H9 (cell line): Measurements from ENCODE around the gene IGLL1. TPM values are rescaled to one million over a fixed set of nuclear protein-coding genes. Genes with fewer than 3 reads are reported as not detected.

Experiments used
- DNase-seq: peaks from one replicate; pipeline ENCODE4 v3.0.0-alpha.2; 2017
- H2AFZ ChIP-seq: one replicate; pipeline ENCODE4 v1.6.1; 2013; ENCODE audit warnings: mild to moderate bottlenecking, low read length, control low read depth, moderate library complexity
- H2AK5ac ChIP-seq: 2 replicates; pipeline ENCODE4 v1.6.1; 2013; ENCODE audit warnings: low read length, control low read depth, mixed read lengths; ENCODE audit not compliant: insufficient read length
- H2BK120ac ChIP-seq: one replicate; pipeline ENCODE4 v1.6.1; 2013; ENCODE audit warnings: low read depth, mild to moderate bottlenecking, low read length, control low read depth, inconsistent platforms; ENCODE audit not compliant: poor library complexity, severe bottlenecking
- H2BK12ac ChIP-seq: 2 replicates; pipeline ENCODE4 v1.6.1; 2013; ENCODE audit warnings: low read length, control low read depth, mixed read lengths, low read depth; ENCODE audit not compliant: insufficient read length
- H2BK15ac ChIP-seq: 2 replicates; pipeline ENCODE4 v1.6.1; 2013; ENCODE audit warnings: low read depth, low read length, control low read depth
- H2BK20ac ChIP-seq: one replicate; pipeline ENCODE4 v1.6.1; 2013; ENCODE audit warnings: low read depth, mild to moderate bottlenecking, low read length, control low read depth, inconsistent platforms; ENCODE audit not compliant: poor library complexity, severe bottlenecking
- H2BK5ac ChIP-seq: 2 replicates; pipeline ENCODE4 v1.6.1; 2013; ENCODE audit warnings: low read length, control low read depth, mixed read lengths; ENCODE audit not compliant: insufficient read length
- H3K14ac ChIP-seq: 2 replicates; pipeline ENCODE4 v1.6.1; 2013; ENCODE audit warnings: low read length, control low read depth; ENCODE audit not compliant: insufficient read depth
- H3K18ac ChIP-seq: 2 replicates; pipeline ENCODE4 v1.6.1; 2013; ENCODE audit warnings: low read depth, mild to moderate bottlenecking, mixed read lengths, low read length, control low read depth; ENCODE audit not compliant: insufficient read length
- H3K23ac ChIP-seq: 2 replicates; pipeline ENCODE4 v1.6.1; 2013; ENCODE audit warnings: low read length, control low read depth, mixed read lengths, low read depth; ENCODE audit not compliant: insufficient read length
- H3K23me2 ChIP-seq: 2 replicates; pipeline ENCODE4 v1.6.1; 2013; ENCODE audit warnings: low read depth, mild to moderate bottlenecking, mixed read lengths, low read length, control low read depth; ENCODE audit not compliant: insufficient read length, poor library complexity, severe bottlenecking
- H3K27ac ChIP-seq: 2 replicates; pipeline ENCODE4 v1.5.1; 2013; ENCODE audit warnings: low read length, control low read depth, mixed read lengths, low read depth; ENCODE audit not compliant: insufficient read length
- H3K27me3 ChIP-seq: 2 replicates; pipeline ENCODE4 v1.6.1; 2013; ENCODE audit warnings: low read length, control low read depth, inconsistent platforms; ENCODE audit not compliant: insufficient read depth
- H3K4ac ChIP-seq: 2 replicates; pipeline ENCODE4 v1.6.1; 2013; ENCODE audit warnings: low read depth, mild to moderate bottlenecking, control low read depth, inconsistent platforms, low read length, moderate library complexity
- H3K4me1 ChIP-seq: 2 replicates; pipeline ENCODE4 v1.6.1; 2013; ENCODE audit warnings: low read length, control low read depth, inconsistent platforms; ENCODE audit not compliant: insufficient read depth
- H3K4me2 ChIP-seq: 2 replicates; pipeline ENCODE4 v1.6.1; 2013; ENCODE audit warnings: low read length, control low read depth, mixed read lengths; ENCODE audit not compliant: insufficient read length, insufficient read depth
- H3K56ac ChIP-seq: 2 replicates; pipeline ENCODE4 v1.6.1; 2013; ENCODE audit warnings: low read depth, mild to moderate bottlenecking, mixed read lengths, low read length, control low read depth; ENCODE audit not compliant: insufficient read length
- H3K79me1 ChIP-seq: 2 replicates; pipeline ENCODE4 v1.6.1; 2013; ENCODE audit warnings: low read depth, mild to moderate bottlenecking, moderate library complexity, low read length, control low read depth, inconsistent platforms; ENCODE audit not compliant: insufficient read depth, poor library complexity, severe bottlenecking
- H3K79me2 ChIP-seq: 2 replicates; pipeline ENCODE4 v1.6.1; 2013; ENCODE audit warnings: low read length, control low read depth, inconsistent platforms; ENCODE audit not compliant: insufficient read depth
- H3K9ac ChIP-seq: 2 replicates; pipeline ENCODE4 v1.6.1; 2013; ENCODE audit warnings: low read length, control low read depth, mixed read lengths; ENCODE audit not compliant: insufficient read length; ENCODE audit errors: extremely low read depth
- H3K9me3 ChIP-seq: one replicate; pipeline ENCODE4 v1.6.1; 2013; ENCODE audit warnings: low read depth, low read length, inconsistent platforms; ENCODE audit not compliant: control insufficient read depth
- H3T11ph ChIP-seq: one replicate; pipeline ENCODE4 v1.6.1; 2013; ENCODE audit warnings: mild to moderate bottlenecking, low read length, control low read depth, inconsistent platforms
- H4K20me1 ChIP-seq: one replicate; pipeline ENCODE4 v1.6.1; 2013; ENCODE audit not compliant: control insufficient read depth, insufficient read length, insufficient read depth
- H4K5ac ChIP-seq: 2 replicates; pipeline ENCODE4 v1.6.1; 2013; ENCODE audit warnings: low read depth, mild to moderate bottlenecking, mixed read lengths, low read length, control low read depth; ENCODE audit not compliant: insufficient read length
- H4K8ac ChIP-seq: replicated peaks from 2 replicates; pipeline ENCODE4 v1.6.1; 2013; ENCODE audit warnings: low read length, control low read depth, mixed read lengths, low read depth; ENCODE audit not compliant: insufficient read length
- H4K91ac ChIP-seq: 2 replicates; pipeline ENCODE4 v1.6.1; 2013; ENCODE audit warnings: low read depth, mild to moderate bottlenecking, moderate library complexity, mixed read lengths, low read length, control low read depth; ENCODE audit not compliant: insufficient read length
- H3K27ac Mint-ChIP-seq, 3 experiments: 2 replicates in 2 of 3; 3 replicates in 1 of 3; pipeline ENCODE4 v1.8.0; 2020 to 2021; ENCODE audit warnings: mixed read lengths in 3 of 3, mild to moderate bottlenecking in 1 of 3, moderate library complexity in 1 of 3
- H3K27me3 Mint-ChIP-seq: 2 replicates; pipeline ENCODE4 v1.8.0; 2021; ENCODE audit warnings: low read depth, mild to moderate bottlenecking, moderate library complexity, mixed read lengths
- H3K36me3 Mint-ChIP-seq, 3 experiments: 2 replicates in 2 of 3; 3 replicates in 1 of 3; pipeline ENCODE4 v1.8.0; 2020 to 2021; ENCODE audit warnings: low read depth in 3 of 3, mixed read lengths in 3 of 3; ENCODE audit not compliant: insufficient read depth in 1 of 3
- H3K4me1 Mint-ChIP-seq, 2 experiments: 2 replicates each; pipeline ENCODE4 v1.8.0; 2020; ENCODE audit warnings: mixed read lengths in 2 of 2
- H3K4me3 Mint-ChIP-seq, 2 experiments: 2 replicates in 1 of 2; 3 replicates in 1 of 2; pipeline ENCODE4 v1.8.0; 2020 to 2021; ENCODE audit warnings: mild to moderate bottlenecking in 2 of 2, mixed read lengths in 2 of 2, moderate library complexity in 1 of 2
- H3K9me3 Mint-ChIP-seq, 2 experiments: 2 replicates in 1 of 2; 3 replicates in 1 of 2; pipeline ENCODE4 v1.8.0; 2020; ENCODE audit warnings: mild to moderate bottlenecking in 2 of 2, mixed read lengths in 2 of 2, moderate library complexity in 1 of 2
- CTCF ChIP-seq: fragments of 200-600 bp; sonication (generic); conservative IDR thresholded peaks from 3 replicates; pipeline ENCODE4 v1.8.0; 2021; ENCODE audit warnings: antibody characterized with exemption, mild to moderate bottlenecking
- WGBS: extraction: QIAGEN DNeasy Blood & Tissue Kit; methylation state at CpG from one replicate; pipeline ENCODE4 v1.1.7; 2013; ENCODE audit warnings: missing lambda C conversion rate, low lambda C conversion rate, mixed read lengths; ENCODE audit not compliant: insufficient read length; ENCODE audit errors: extremely low coverage; 5-methylcytosine and 5-hydroxymethylcytosine counted together
- total RNA-seq: library from RNA; stranded (reverse); gene quantifications from 2 replicates; pipeline ENCODE4 v1.2.1, GENCODE V29; 2021

Gene IGLL1
- total RNA-seq, 1 experiment from 2014 or later, result not detected

DNA sequence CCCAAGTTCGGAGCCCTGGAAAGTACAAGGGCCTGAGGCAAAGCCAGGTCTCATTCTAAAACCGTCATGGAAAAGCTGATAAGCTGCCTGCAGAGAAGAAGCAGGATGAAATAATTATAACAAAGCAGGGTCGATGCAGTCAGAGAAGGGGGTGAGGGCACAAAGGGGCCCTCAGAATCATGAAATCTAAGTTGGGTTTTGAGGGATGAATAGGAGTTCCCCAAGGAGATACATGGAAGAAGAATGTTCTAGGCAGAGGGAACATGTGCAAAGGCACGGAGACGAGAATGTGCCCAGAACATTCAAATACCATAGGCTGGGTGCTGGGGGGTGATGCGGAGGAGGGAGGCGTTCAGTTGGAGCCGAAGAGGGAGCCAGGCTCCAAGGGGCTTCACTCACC, 25.0 kb downstream of the IGLL1 start:
- no peak overlapping the region for H2AFZ ChIP-seq

More for the DNA sequence above, 25.0 kb downstream of the IGLL1 start:
- peaks cover 0 to 14% of the 10 kb centered on the region in 2 experiments; a peak in 2 of 4 replicates for H3K4me1 Mint-ChIP-seq
- no peak overlapping the region for H2AK5ac ChIP-seq
- H3K9me3 Mint-ChIP-seq, result no peaks in the 10 kb centered on the region
- H3K23ac ChIP-seq, result no peak overlapping the region
- no peak overlapping the region for H3K4ac ChIP-seq
- no peak overlapping the region for H2BK120ac ChIP-seq
- H3K23me2 ChIP-seq, result no peaks in the 10 kb centered on the region
- H3K27ac ChIP-seq, result no peak overlapping the region
- H3K9me3 ChIP-seq, result no peaks in the 10 kb centered on the region
- no peak overlapping the region for H3K4me2 ChIP-seq
- H3K18ac ChIP-seq, result no peak overlapping the region
- H4K20me1 ChIP-seq, result no peaks in the 10 kb centered on the region
- no peak overlapping the region for H4K5ac ChIP-seq
- no CpG with 5 or more reads among the region's 8 CpGs for WGBS
- H3K27me3 ChIP-seq, result no peaks in the 10 kb centered on the region; the same call in 1 of the 2 replicates
- no peaks in the 10 kb centered on the region for H3K36me3 Mint-ChIP-seq
- H3K27ac Mint-ChIP-seq, result peak overlapping the region in 1 of 3 experiments; percentile 15; a peak in 2 of 7 replicates
- no peak overlapping the region; the same call in 1 of the 2 replicates for H2BK15ac ChIP-seq
- H3K56ac ChIP-seq, result no peak overlapping the region
- DNase-seq, result no peak
- H4K91ac ChIP-seq, result no peak overlapping the region
- TF ChIP-seq CTCF, result no peak
- no peak overlapping the region for H3K9ac ChIP-seq
- no peak overlapping the region for H3K14ac ChIP-seq
- no peak overlapping the region for H3K4me3 Mint-ChIP-seq
- H3K79me1 ChIP-seq, result no peaks in the 10 kb centered on the region
- no peak overlapping the region for H2BK12ac ChIP-seq
- H3K4me1 ChIP-seq, result no peaks in the 10 kb centered on the region
- no peak overlapping the region for H2BK20ac ChIP-seq
- H2BK5ac ChIP-seq, result no peak overlapping the region
- peaks cover 62% of the 10 kb centered on the region for H3K27me3 Mint-ChIP-seq
- H4K8ac ChIP-seq, result no peak overlapping the region
- no peak overlapping the region for H3T11ph ChIP-seq
- no peaks in the 10 kb centered on the region for H3K79me2 ChIP-seq
